K562 (cell line): ENCODE results near the gene GET3. TPM values are rescaled to one million over a fixed set of nuclear protein-coding genes. Genes with fewer than 3 reads are reported as not detected.
A peak's percentile ranks its signal among the peaks of the same experiment; 100 is the strongest.

Experiments
- BACH1 ChIP-seq: fragments of 200-800 bp; sonication (Bioruptor generic); IDR thresholded peaks from 2 replicates; pipeline ENCODE4 v1.6.1; 2016; ENCODE audit warnings: missing genetic modification characterization, missing compliant biosample characterization
- CHD7 ChIP-seq: fragments of 200-600 bp; sonication (generic); IDR thresholded peaks from one replicate; pipeline ENCODE4 v1.6.1; 2012; ENCODE audit warnings: mild to moderate bottlenecking, low read depth, low read length, inconsistent platforms
- ESRRA ChIP-seq: fragments of 450-650 bp; IDR thresholded peaks from 2 replicates; pipeline ENCODE4 v1.6.1; 2014; ENCODE audit warnings: low read depth, mild to moderate bottlenecking, moderate library complexity, borderline replicate concordance
- MAFK ChIP-seq: IDR thresholded peaks from 2 replicates; pipeline ENCODE4 v1.6.1; 2011; ENCODE audit warnings: low read length, improper control_type of control experiment
- MBD2 ChIP-seq: sonication (generic); IDR thresholded peaks from 2 replicates; pipeline ENCODE4 v1.6.1; 2016; ENCODE audit warnings: low read depth, borderline replicate concordance
- RBBP5 ChIP-seq: fragments of 200-600 bp; sonication (generic); IDR thresholded peaks from 2 replicates; pipeline ENCODE4 v1.6.1; 2012; ENCODE audit warnings: borderline replicate concordance, mild to moderate bottlenecking, low read length, control low read depth, inconsistent platforms; ENCODE audit not compliant: insufficient read depth, poor library complexity, severe bottlenecking
- SIRT6 ChIP-seq: IDR thresholded peaks from one replicate; pipeline ENCODE4 v1.6.1; 2012; ENCODE audit warnings: low read depth, mild to moderate bottlenecking, control low read depth, inconsistent platforms, low read length, moderate library complexity
- TSC22D4 ChIP-seq: fragments of 450-650 bp; IDR thresholded peaks from 2 replicates; pipeline ENCODE4 v1.6.1; 2016; ENCODE audit warnings: missing genetic modification characterization, missing biosample characterization, control low read depth
- ZMIZ1 ChIP-seq, 2 experiments: fragments of 150-350 bp in 1 of 2; IDR thresholded peaks; 2 replicates each; pipeline ENCODE4 v1.6.1; 2012 to 2016; ENCODE audit warnings: low read depth in 2 of 2, low read length in 2 of 2, mild to moderate bottlenecking in 1 of 2, moderate library complexity in 1 of 2
- ZNF165 ChIP-seq: fragments of 250-450 bp; sonication (Bioruptor Pico); IDR thresholded peaks from 2 replicates; pipeline ENCODE4 v1.4.0; 2020; ENCODE audit warnings: borderline replicate concordance
- ZNF445 ChIP-seq: fragments of 250-450 bp; sonication (Bioruptor Pico); IDR thresholded peaks from 2 replicates; pipeline ENCODE4 v1.4.0; 2020; ENCODE audit warnings: low read depth, mild to moderate bottlenecking, moderate library complexity
- polyA plus RNA-seq, 8 experiments: library from polyadenylated mRNA; depleted of rRNA in 4 of 8; stranded (reverse) in 5 of 8; unstranded in 3 of 8; fragments of >200 nt; fragmentation: Nextera tagmentation in 2 of 8; fragmentation: Illumina TruSeq in 1 of 8; extraction: Ambion mirVana in 2 of 8; extraction: Trizol in 1 of 8; gene quantifications; 2 replicates each; pipeline versions ENCODE4 v1.2.1 to v1.2.3, GENCODE V29; 2011 to 2014; ENCODE audit warnings: inconsistent platforms in 1 of 8, missing spikeins in 1 of 8
- total RNA-seq, 7 experiments: library from RNA; depleted of rRNA in 6 of 7; stranded (reverse); fragments of >200 nt in 6 of 7; fragmentation: Illumina TruSeq in 2 of 7; extraction: Trizol in 2 of 7; gene quantifications; 2 replicates each; pipeline versions ENCODE4 v1.2.1 to v1.2.3, GENCODE V29; 2011 to 2021; ENCODE audit warnings: low replicate concordance in 1 of 7
- TF ChIP-seq, protein P1 (sequence below): fragments of 450-650 bp; IDR thresholded peaks from 2 replicates; pipeline ENCODE4 v1.6.1; 2016

Gene GET3
- total and polyA plus RNA-seq, 9 of the 15 experiments (the other 6 are each of a cell fraction or from before 2014, with no cell fraction given): 8.3 to 83.5 (median 51.8) TPM

DNA sequence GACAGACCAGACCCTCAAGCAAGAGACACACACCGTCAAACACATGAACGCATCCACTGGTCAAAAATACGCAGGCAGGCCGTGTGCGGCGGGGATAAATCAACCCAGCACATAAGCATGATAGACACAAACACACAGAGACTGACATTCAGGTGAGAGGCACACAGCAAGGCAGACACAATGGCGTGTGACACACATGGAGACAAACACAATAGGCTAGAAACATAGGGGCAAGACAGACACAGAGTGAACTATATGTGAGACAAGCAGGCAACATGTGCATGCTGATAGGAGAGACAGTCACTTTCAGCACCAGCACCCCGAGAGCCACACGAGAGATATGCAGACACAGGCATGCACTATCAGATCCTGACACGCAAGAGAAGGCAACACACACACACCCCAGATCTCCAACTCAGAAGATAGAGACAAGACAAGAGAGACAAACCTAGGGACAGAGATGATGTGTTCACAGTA, 47.1 kb downstream of the GET3 start (continued):
- TF ChIP-seq CHD7: no peak
- TF ChIP-seq TSC22D4: no peak
- no peak for TF ChIP-seq BACH1 (tag)
- TF ChIP-seq ESRRA: no peak
- no peak for TF ChIP-seq ZNF165
- no peak for TF ChIP-seq RBBP5
- no peak for TF ChIP-seq ZNF445 (CRISPR knock-in tag)
- TF ChIP-seq, protein P1, sequence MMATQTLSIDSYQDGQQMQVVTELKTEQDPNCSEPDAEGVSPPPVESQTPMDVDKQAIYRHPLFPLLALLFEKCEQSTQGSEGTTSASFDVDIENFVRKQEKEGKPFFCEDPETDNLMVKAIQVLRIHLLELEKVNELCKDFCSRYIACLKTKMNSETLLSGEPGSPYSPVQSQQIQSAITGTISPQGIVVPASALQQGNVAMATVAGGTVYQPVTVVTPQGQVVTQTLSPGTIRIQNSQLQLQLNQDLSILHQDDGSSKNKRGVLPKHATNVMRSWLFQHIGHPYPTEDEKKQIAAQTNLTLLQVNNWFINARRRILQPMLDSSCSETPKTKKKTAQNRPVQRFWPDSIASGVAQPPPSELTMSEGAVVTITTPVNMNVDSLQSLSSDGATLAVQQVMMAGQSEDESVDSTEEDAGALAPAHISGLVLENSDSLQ: peak; percentile 84
- 0 out of 2 replicates have a peak, but pooled peaks have one; percentile 23 for TF ChIP-seq MAFK
- no peak for TF ChIP-seq SIRT6
- TF ChIP-seq MBD2: peak; percentile 62
- TF ChIP-seq ZMIZ1 (IDR thresholded peaks at IDR 0.05; ENCODE audit: low read depth in 2 of 2, low read length in 2 of 2): peak in 1 of 2 experiments; percentile 88; a peak in 2 of 4 replicates
